H1 (cell line): ENCODE results near the gene LAMA3. TPM values are rescaled to one million over a fixed set of nuclear protein-coding genes. Genes with fewer than 3 reads are reported as not detected.

Experiments used
- CREB1 ChIP-seq: IDR thresholded peaks from 2 replicates; pipeline ENCODE4 v1.6.1; 2012; ENCODE audit warnings: inconsistent platforms
- TAF7 ChIP-seq: optimal IDR thresholded peaks from 2 replicates; pipeline ENCODE3; 2011; ENCODE audit warnings: low read depth, mild to moderate bottlenecking, inconsistent platforms, low read length, moderate library complexity, borderline replicate concordance
- polyA plus RNA-seq, 7 experiments: library from polyadenylated mRNA; depleted of rRNA in 3 of 7; stranded (reverse) in 5 of 7; unstranded in 2 of 7; fragments of >200 nt in 5 of 7; fragments of 200-250 nt in 2 of 7; gene quantifications; 1 replicate in 5 of 7; 2 replicates in 1 of 7; 4 replicates in 1 of 7; pipeline versions ENCODE4 v1.2.1 to v1.2.3, GENCODE V29; 2011 to 2013; ENCODE audit warnings: missing spikeins in 2 of 7, mixed read lengths in 2 of 7
- total RNA-seq: library from RNA; stranded (reverse); fragmentation: NEBNext Ultra II Directional; extraction: Animal tissue kit (Norgen Biotek cat#: 25700); gene quantifications from 2 replicates; pipeline ENCODE4 v1.2.1, GENCODE V29; 2021

The LAMA3 gene
- total and polyA plus RNA-seq, 2 of the 8 experiments (the other 6 are each of a cell fraction or from before 2014, with no cell fraction given) = 0.76 to 5.0 TPM

GRCh38 chr18:23738575-23738974, 49.3 kb downstream of the LAMA3 start (continued):
- no peak for TF ChIP-seq TAF7
- TF ChIP-seq CREB1 = no peak
